ENCODE data around the gene COL11A2. TPM values are rescaled to one million over a fixed set of nuclear protein-coding genes. Genes with fewer than 3 reads are reported as not detected.
"Not testable (repeated sequence)": the region's sequence is repeated elsewhere in the genome, so short reads cannot be mapped to it uniquely, and the experiment has no call there.

The COL11A2 gene
- total RNA-seq, 1 donor from 2014 or later: 3.8 TPM

GRCh38 chr6:33156561-33156960 is 35.7 kb downstream of the COL11A2 start:
- no peak overlapping the region for H3K27ac Mint-ChIP-seq (ENCODE audit: unreplicated experiment)
- H3K27me3 Mint-ChIP-seq (ENCODE audit: unreplicated experiment): no peaks in the 10 kb centered on the region
- H3K4me1 Mint-ChIP-seq (ENCODE audit: low read depth, unreplicated experiment): no peaks in the 10 kb centered on the region
- TF ChIP-seq CTCF (IDR thresholded peaks at IDR 0.05; ENCODE audit: partially characterized antibody, unreplicated experiment): no peak
- peaks cover 11% of the 10 kb centered on the region for H3K36me3 Mint-ChIP-seq (ENCODE audit: unreplicated experiment)
- peaks cover 7% of the 10 kb centered on the region for H3K9me3 Mint-ChIP-seq (ENCODE audit: unreplicated experiment)
- H3K4me3 Mint-ChIP-seq (ENCODE audit: unreplicated experiment): no peak overlapping the region
- DNase-seq: no peak

GRCh38 chr6:33154349-33154748 is 37.9 kb downstream of the COL11A2 start:
- H3K27me3 Mint-ChIP-seq (ENCODE audit: unreplicated experiment): peaks cover 1% of the 10 kb centered on the region
- peaks cover 11% of the 10 kb centered on the region for H3K36me3 Mint-ChIP-seq (ENCODE audit: unreplicated experiment)
- H3K4me3 Mint-ChIP-seq (ENCODE audit: unreplicated experiment): no peak overlapping the region
- peaks cover 4% of the 10 kb centered on the region for H3K9me3 Mint-ChIP-seq (ENCODE audit: unreplicated experiment)
- no peak for DNase-seq
- no peaks in the 10 kb centered on the region for H3K4me1 Mint-ChIP-seq (ENCODE audit: low read depth, unreplicated experiment)
- no peak for TF ChIP-seq CTCF (IDR thresholded peaks at IDR 0.05; ENCODE audit: partially characterized antibody, unreplicated experiment)
- no peak overlapping the region for H3K27ac Mint-ChIP-seq (ENCODE audit: unreplicated experiment)

GRCh38 chr6:33151050-33151449 is 41.2 kb downstream of the COL11A2 start:
- Mint-ChIP-seq H3K9me3 (ENCODE audit: unreplicated experiment) (peaks cover 4% of the 10 kb centered on the region), H3K4me3 (ENCODE audit: unreplicated experiment) (no peak overlapping the region), H3K27ac (ENCODE audit: unreplicated experiment) (no peak overlapping the region), H3K4me1 (ENCODE audit: low read depth, unreplicated experiment) (no peaks in the 10 kb centered on the region), H3K36me3 (ENCODE audit: unreplicated experiment) (peaks cover 11% of the 10 kb centered on the region), H3K27me3 (ENCODE audit: unreplicated experiment) (peaks cover 1% of the 10 kb centered on the region)
- no peak for TF ChIP-seq CTCF (IDR thresholded peaks at IDR 0.05; ENCODE audit: partially characterized antibody, unreplicated experiment)
- no peak for DNase-seq

- H3K4me1 Mint-ChIP-seq (ENCODE audit: low read depth, unreplicated experiment); H3K9me3 Mint-ChIP-seq (ENCODE audit: unreplicated experiment); H3K4me3 Mint-ChIP-seq (ENCODE audit: unreplicated experiment); DNase-seq; H3K27ac Mint-ChIP-seq (ENCODE audit: unreplicated experiment); H3K27me3 Mint-ChIP-seq (ENCODE audit: unreplicated experiment): not testable (repeated sequence)
- peaks cover 11% of the 10 kb centered on the region for H3K36me3 Mint-ChIP-seq (ENCODE audit: unreplicated experiment)
Observed at GRCh38 chr6:33150560-33150959, 41.7 kb downstream of the COL11A2 start.

GRCh38 chr6:33147807-33148666 is 44.2 kb downstream of the COL11A2 start:
- Mint-ChIP-seq H3K9me3 (ENCODE audit: unreplicated experiment) (peaks cover 7% of the 10 kb centered on the region), H3K27me3 (ENCODE audit: unreplicated experiment) (peaks cover 1% of the 10 kb centered on the region), H3K27ac (ENCODE audit: unreplicated experiment) (no peak overlapping the region), H3K4me3 (ENCODE audit: unreplicated experiment) (no peak overlapping the region), H3K36me3 (ENCODE audit: unreplicated experiment) (peaks cover 11% of the 10 kb centered on the region), H3K4me1 (ENCODE audit: low read depth, unreplicated experiment) (no peaks in the 10 kb centered on the region)
- no peak for DNase-seq
- TF ChIP-seq CTCF (IDR thresholded peaks at IDR 0.05; ENCODE audit: partially characterized antibody, unreplicated experiment): peak; percentile 82

Measured in glutamatergic neuron (in vitro differentiated cells).